CD4-positive, alpha-beta T cell (primary cell): ENCODE results near the gene SEPTIN14. TPM values are rescaled to one million over a fixed set of nuclear protein-coding genes. Genes with fewer than 3 reads are reported as not detected.
"Not testable (repeated sequence)": the region's sequence is repeated elsewhere in the genome, so short reads cannot be mapped to it uniquely, and the experiment has no call there.

ENCODE experiments used
- ATAC-seq: fragments of 200-7000 bp; cut with Tn5 transposase; one replicate; pipeline ENCODE4 v1.10.0; 2022; ENCODE audit warnings: mild to moderate bottlenecking; ENCODE audit not compliant: poor library complexity
- CTCF ChIA-PET: fragments of 350-600 bp; sonication (Branson Sonifier 250); formaldehyde crosslinking; loops from one replicate; lab custom pipeline; 2021; ENCODE audit warnings: antibody characterized with exemption, inconsistent platforms; lab: Charles Lee
- POLR2A ChIA-PET: fragments of 350-600 bp; sonication (Branson Sonifier 250); formaldehyde crosslinking; loops from one replicate; lab custom pipeline; 2021; ENCODE audit warnings: antibody characterized with exemption, inconsistent platforms; lab: Charles Lee
- DNase-seq, 14 experiments: peaks; one replicate each; pipeline ENCODE4 v3.0.0-alpha.2; 2013 to 2020; ENCODE audit warnings: mixed read lengths in 2 of 14
- H3K27ac ChIP-seq, 2 donors: one replicate each; pipeline versions ENCODE4 v1.5.1 to v1.7.0; 2013; ENCODE audit warnings: low read length in 2 of 2, low read depth in 1 of 2, mild to moderate bottlenecking in 1 of 2
- H3K27me3 ChIP-seq, 2 experiments: 1 replicate in 1 of 2; 2 replicates in 1 of 2; pipeline versions ENCODE4 v1.6.1 to v1.7.0; 2013; ENCODE audit warnings: low read length in 2 of 2, control low read depth in 1 of 2, mild to moderate bottlenecking in 1 of 2, moderate library complexity in 1 of 2; ENCODE audit not compliant: insufficient read depth in 2 of 2, control insufficient read depth in 1 of 2
- H3K36me3 ChIP-seq: one replicate; pipeline ENCODE4 v1.6.1; 2013; ENCODE audit warnings: low read length, control low read depth; ENCODE audit not compliant: insufficient read depth
- H3K4me1 ChIP-seq: one replicate; pipeline ENCODE4 v1.6.1; 2013; ENCODE audit warnings: low read length, control low read depth; ENCODE audit not compliant: insufficient read depth
- H3K4me3 ChIP-seq: one replicate; pipeline ENCODE4 v1.5.1; 2013; ENCODE audit warnings: mild to moderate bottlenecking, low read length, moderate library complexity
- H3K9me3 ChIP-seq, 2 experiments: 1 replicate in 1 of 2; 2 replicates in 1 of 2; pipeline versions ENCODE4 v1.6.1 to v1.7.0; 2013; ENCODE audit warnings: low read length in 2 of 2, mild to moderate bottlenecking in 2 of 2, control low read depth in 1 of 2, moderate library complexity in 1 of 2; ENCODE audit not compliant: control insufficient read depth in 1 of 2, insufficient read depth in 1 of 2
- H3K27ac Mint-ChIP-seq: one replicate; pipeline ENCODE4 v1.8.0; 2020; ENCODE audit warnings: mixed read lengths
- H3K27me3 Mint-ChIP-seq: one replicate; pipeline ENCODE4 v1.8.0; 2021; ENCODE audit warnings: mixed read lengths
- H3K36me3 Mint-ChIP-seq: one replicate; pipeline ENCODE4 v1.8.0; 2021; ENCODE audit warnings: low read depth, mixed read lengths
- H3K4me1 Mint-ChIP-seq: one replicate; pipeline ENCODE4 v1.8.0; 2021; ENCODE audit warnings: low read depth, mixed read lengths
- H3K4me3 Mint-ChIP-seq: one replicate; pipeline ENCODE4 v1.8.0; 2020; ENCODE audit warnings: mild to moderate bottlenecking, mixed read lengths
- H3K9me3 Mint-ChIP-seq: one replicate; pipeline ENCODE4 v1.8.0; 2020; ENCODE audit warnings: mixed read lengths
- CTCF ChIP-seq: fragments of 200-600 bp; IDR thresholded peaks from one replicate; pipeline ENCODE4 v1.8.0; 2022; ENCODE audit warnings: antibody characterized with exemption, mild to moderate bottlenecking
- intact Hi-C, 2 experiments: fragments of 100-400 bp; cut with DNase I in 1 of 2; cut with micrococcal nuclease in 1 of 2; formaldehyde crosslinking; loops; one replicate each; pipeline versions ENCODE4 v1.15.1 to v1.9.0; 2023 to 2025; cut with DNase I, micrococcal nuclease
- total RNA-seq, 174 experiments: library from RNA in 2 of 174; stranded (reverse) in 2 of 174; gene quantifications; one replicate each; pipeline ENCODE4 v1.2.3 and lab custom pipeline; 2021 to 2026

SEPTIN14 gene
- total RNA-seq, 2 experiments from 2014 or later, result not detected

DNA sequence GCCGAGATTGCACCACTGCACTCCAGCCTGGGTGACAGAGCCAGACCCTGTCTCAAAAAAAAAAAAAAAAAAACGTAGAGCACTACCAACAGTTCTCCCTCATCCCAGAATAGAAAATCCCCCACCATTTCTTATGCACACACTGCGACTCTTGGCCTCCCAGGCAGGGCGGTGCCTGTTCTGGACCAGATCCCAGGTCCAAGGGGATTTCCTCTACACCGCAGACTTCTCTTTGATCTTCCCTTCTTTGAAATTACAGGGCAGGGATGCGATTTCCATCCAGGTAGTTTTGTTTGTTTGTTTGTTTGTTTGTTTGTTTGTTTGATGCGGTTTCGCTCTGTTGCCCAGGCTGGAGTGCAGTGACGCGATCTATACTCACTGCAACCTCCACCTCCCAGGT lies 91.8 kb downstream of the SEPTIN14 start:
- Mint-ChIP-seq H3K27ac (no peak overlapping the region), H3K27me3 (no peaks in the 10 kb centered on the region), H3K9me3 (no peaks in the 10 kb centered on the region), H3K4me3 (no peak overlapping the region), H3K4me1 (no peaks in the 10 kb centered on the region), H3K36me3 (peaks cover 21% of the 10 kb centered on the region)
- Histone ChIP-seq H3K4me3 (no peak overlapping the region), H3K9me3 (no peaks in the 10 kb centered on the region), H3K27ac (no peak overlapping the region), H3K4me1 (no peaks in the 10 kb centered on the region), H3K27me3 (no peaks in the 10 kb centered on the region), H3K36me3 (no peaks in the 10 kb centered on the region)
- ATAC-seq, result no peak
- POLR2A ChIA-PET, result no interaction called here
- DNase-seq, result no peak
- intact Hi-C loops, result no loop called here
- CTCF ChIA-PET, result no interaction called here
- TF ChIP-seq CTCF, result no peak

DNA sequence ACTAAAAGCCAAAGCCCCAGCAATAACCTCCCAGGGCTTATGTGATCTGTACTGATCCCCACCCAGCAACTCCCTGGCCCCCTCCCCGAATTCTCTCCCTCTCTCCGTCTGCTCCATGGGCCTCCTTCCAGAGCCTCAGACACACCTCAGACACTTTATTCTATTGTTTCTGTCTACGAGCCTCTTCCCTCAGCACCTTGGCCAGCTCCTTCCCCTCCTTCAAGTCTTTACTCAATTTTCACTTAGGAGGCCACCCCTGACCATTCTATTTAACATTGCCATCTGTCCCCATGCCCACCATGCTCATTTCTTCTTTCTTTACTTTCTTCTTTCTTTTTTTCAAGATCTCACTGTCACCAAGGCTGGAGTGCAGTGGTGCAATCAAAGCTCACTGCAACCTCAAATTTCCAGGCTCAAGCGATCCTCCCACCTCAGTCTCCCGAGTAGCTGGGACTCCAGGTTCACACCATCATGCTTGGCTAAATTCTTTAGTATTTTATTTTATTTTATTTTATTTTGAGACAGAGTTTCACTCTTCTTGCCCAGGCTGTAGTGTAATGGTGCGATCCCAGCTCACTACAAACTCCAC lies 109.2 kb downstream of the SEPTIN14 start:
- H3K9me3 ChIP-seq, H3K27me3 Mint-ChIP-seq, H3K36me3 ChIP-seq, DNase-seq, H3K27ac Mint-ChIP-seq, H3K4me1 ChIP-seq, CTCF ChIA-PET, H3K4me1 Mint-ChIP-seq, H3K4me3 Mint-ChIP-seq, H3K4me3 ChIP-seq, H3K9me3 Mint-ChIP-seq, H3K27ac ChIP-seq, H3K36me3 Mint-ChIP-seq, ATAC-seq, intact Hi-C loops, H3K27me3 ChIP-seq, POLR2A ChIA-PET: not testable (repeated sequence)

GRCh38 chr7:55744706-55745105 lies 117.8 kb downstream of the SEPTIN14 start:
- H3K36me3 Mint-ChIP-seq, H3K4me3 Mint-ChIP-seq, H3K27me3 Mint-ChIP-seq, H3K36me3 ChIP-seq, H3K27me3 ChIP-seq, H3K9me3 ChIP-seq, H3K27ac Mint-ChIP-seq, POLR2A ChIA-PET, H3K9me3 Mint-ChIP-seq, ATAC-seq, H3K4me1 Mint-ChIP-seq, DNase-seq, H3K4me3 ChIP-seq, CTCF ChIA-PET, intact Hi-C loops, H3K4me1 ChIP-seq, H3K27ac ChIP-seq: not testable (repeated sequence)

Other genes with a start within 250 kb of the SEPTIN14 start
- gene ZNF713, start 24.7 kb upstream of the SEPTIN14 start, total RNA-seq, result 1 to 10 TPM; 1.3 to 1.8 TPM
- gene MRPS17, start 89.1 kb upstream of the SEPTIN14 start, total RNA-seq, result 1 to 10 TPM; 6.7 to 6.9 TPM
- 10 to 100 TPM; 40.7 to 45.9 TPM for gene NIPSNAP2, start 101.8 kb upstream of the SEPTIN14 start, total RNA-seq
- gene PSPH, start 188.7 kb upstream of the SEPTIN14 start, total RNA-seq, result 1 to 10 TPM; 1.2 to 1.9 TPM
- gene CCT6A, start 189.0 kb upstream of the SEPTIN14 start, total RNA-seq, result 10 to 100 TPM; 31.8 to 33.0 TPM
- gene SUMF2, start 201.5 kb upstream of the SEPTIN14 start, total RNA-seq, result 100 to 1,000 TPM in 1 of 2 experiments, 10 to 100 TPM in 1; 95.8 to 102 TPM
- 10 to 100 TPM in 1 of 2 experiments, 1 to 10 TPM in 1; 9.7 to 11.5 TPM for gene PHKG1, start 230.2 kb upstream of the SEPTIN14 start, total RNA-seq
- 100 to 1,000 TPM; 250 to 252 TPM for gene CHCHD2, start 243.7 kb upstream of the SEPTIN14 start, total RNA-seq